ENCODE results near the gene AP2A1. TPM values are rescaled to one million over a fixed set of nuclear protein-coding genes. Genes with fewer than 3 reads are reported as not detected.

Gene AP2A1
- polyA plus RNA-seq, 1 experiment: 59.1 TPM

DNA sequence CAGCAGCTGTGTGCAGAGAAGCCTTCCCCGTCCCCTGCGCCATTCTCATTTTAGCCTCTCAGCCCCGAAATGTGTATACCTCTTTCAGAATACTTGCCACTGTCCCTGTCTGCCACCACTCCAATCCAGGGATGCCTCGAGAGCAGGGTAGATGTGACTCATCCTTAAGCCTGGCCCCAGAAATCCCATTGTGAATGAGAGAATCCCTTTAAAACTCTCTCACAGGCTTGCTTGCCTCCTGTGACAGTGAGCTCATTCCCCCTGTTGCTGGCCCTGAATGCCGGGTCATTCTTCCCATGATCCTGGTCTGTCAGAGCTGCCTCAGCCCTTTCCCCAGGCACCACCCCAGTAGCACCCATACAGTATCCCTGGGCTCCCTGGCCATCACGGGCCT is 9.6 kb downstream of the AP2A1 start:
- ChIA-PET CTCF (no interaction called here), POLR2A (no interaction called here)
- Histone ChIP-seq H3K27ac (ENCODE audit: low read depth, low read length) (no peak overlapping the region), H3K9me3 (ENCODE audit: control insufficient read depth, insufficient read depth, low read length) (no peaks in the 10 kb centered on the region), H3K4me3 (ENCODE audit: low read depth, low read length) (no peak overlapping the region), H3K27me3 (ENCODE audit: control insufficient read depth, insufficient read depth, low read length) (no peaks in the 10 kb centered on the region)
- DNase-seq (ENCODE audit: low read depth, low spot score): no peak
- TF ChIP-seq, protein P1, sequence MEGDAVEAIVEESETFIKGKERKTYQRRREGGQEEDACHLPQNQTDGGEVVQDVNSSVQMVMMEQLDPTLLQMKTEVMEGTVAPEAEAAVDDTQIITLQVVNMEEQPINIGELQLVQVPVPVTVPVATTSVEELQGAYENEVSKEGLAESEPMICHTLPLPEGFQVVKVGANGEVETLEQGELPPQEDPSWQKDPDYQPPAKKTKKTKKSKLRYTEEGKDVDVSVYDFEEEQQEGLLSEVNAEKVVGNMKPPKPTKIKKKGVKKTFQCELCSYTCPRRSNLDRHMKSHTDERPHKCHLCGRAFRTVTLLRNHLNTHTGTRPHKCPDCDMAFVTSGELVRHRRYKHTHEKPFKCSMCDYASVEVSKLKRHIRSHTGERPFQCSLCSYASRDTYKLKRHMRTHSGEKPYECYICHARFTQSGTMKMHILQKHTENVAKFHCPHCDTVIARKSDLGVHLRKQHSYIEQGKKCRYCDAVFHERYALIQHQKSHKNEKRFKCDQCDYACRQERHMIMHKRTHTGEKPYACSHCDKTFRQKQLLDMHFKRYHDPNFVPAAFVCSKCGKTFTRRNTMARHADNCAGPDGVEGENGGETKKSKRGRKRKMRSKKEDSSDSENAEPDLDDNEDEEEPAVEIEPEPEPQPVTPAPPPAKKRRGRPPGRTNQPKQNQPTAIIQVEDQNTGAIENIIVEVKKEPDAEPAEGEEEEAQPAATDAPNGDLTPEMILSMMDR (IDR thresholded peaks at IDR 0.05; ENCODE audit: low read depth, low read length): no peak

DNA sequence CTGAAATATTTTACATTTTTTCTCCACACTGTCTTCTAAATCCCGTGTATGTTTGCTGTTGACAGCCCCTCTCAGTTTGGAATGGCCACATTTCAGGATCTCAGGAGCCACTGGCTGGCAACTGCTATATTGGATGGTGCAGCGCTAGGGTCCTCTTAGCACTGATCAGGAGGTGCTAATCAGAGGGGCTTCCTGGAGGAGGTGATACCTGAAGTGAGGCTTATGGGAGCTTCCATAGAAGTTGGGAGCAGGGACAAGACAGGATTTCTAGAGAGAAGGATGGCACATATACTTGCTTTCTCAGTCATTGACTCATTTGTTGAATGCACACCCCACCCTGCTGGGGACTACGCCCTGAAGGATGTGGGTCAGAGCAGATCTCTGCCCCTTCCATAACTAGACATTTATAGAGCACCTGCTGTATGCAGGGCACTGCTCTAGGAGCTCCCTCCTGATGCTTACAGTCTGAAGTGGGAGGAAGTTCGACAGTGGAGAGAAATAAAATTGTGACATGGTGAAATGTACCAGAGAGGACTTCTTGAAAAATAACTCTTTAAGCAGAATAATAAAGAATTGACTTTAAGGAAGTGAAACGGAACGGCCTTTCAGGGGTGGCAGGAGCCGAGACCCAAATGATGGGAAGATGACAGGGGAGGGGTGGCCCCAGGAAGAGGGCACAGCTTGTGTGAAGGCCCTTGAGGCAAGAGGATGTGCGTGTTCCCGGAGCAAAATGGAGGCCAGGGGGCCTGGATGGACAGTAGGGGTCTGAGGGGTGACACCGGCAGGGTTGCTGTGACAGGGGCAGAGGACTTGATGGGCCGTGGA is 13.1 kb downstream of the AP2A1 start:
- DNase-seq (ENCODE audit: low read depth, low spot score): no peak
- H3K27ac ChIP-seq (ENCODE audit: low read depth, low read length): no peak overlapping the region
- ChIA-PET POLR2A (no interaction called here), CTCF (no interaction called here)
- no peak overlapping the region for H3K4me3 ChIP-seq (ENCODE audit: low read depth, low read length)
- TF ChIP-seq, protein P1 (IDR thresholded peaks at IDR 0.05; ENCODE audit: low read depth, low read length): no peak
- H3K9me3 ChIP-seq (ENCODE audit: control insufficient read depth, insufficient read depth, low read length): peaks cover 3% of the 10 kb centered on the region; the same call in 1 of the 2 replicates
- H3K27me3 ChIP-seq (ENCODE audit: control insufficient read depth, insufficient read depth, low read length): no peaks in the 10 kb centered on the region

DNA sequence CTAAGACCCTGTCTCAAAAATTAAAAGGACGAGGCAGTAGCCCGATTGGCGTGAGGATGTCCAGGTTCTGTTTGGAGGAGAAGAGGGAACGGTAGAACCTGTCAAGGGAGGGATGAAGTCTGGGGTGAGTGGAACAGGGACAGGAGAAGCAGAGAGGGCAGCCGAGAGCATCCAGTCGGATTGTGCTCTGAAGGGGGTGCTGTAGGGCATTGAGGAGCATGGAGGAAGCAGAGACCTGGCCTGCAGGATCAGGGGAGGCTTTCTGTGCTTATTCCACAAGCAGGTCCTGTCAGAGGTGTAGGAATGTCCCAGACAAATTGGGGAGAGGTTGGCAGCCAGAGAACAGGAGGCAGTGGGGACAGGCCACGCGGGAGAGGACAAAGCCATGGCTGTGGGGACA is 14.1 kb downstream of the AP2A1 start:
- DNase-seq (ENCODE audit: low read depth, low spot score): no peak
- Histone ChIP-seq H3K9me3 (ENCODE audit: control insufficient read depth, insufficient read depth, low read length) (peaks cover 3% of the 10 kb centered on the region; the same call in 1 of the 2 replicates), H3K4me3 (ENCODE audit: low read depth, low read length) (no peak overlapping the region), H3K27me3 (ENCODE audit: control insufficient read depth, insufficient read depth, low read length) (no peaks in the 10 kb centered on the region), H3K27ac (ENCODE audit: low read depth, low read length) (no peak overlapping the region)
- ChIA-PET CTCF (no interaction called here), POLR2A (no interaction called here)
- TF ChIP-seq, protein P1 (IDR thresholded peaks at IDR 0.05; ENCODE audit: low read depth, low read length): no peak

DNA sequence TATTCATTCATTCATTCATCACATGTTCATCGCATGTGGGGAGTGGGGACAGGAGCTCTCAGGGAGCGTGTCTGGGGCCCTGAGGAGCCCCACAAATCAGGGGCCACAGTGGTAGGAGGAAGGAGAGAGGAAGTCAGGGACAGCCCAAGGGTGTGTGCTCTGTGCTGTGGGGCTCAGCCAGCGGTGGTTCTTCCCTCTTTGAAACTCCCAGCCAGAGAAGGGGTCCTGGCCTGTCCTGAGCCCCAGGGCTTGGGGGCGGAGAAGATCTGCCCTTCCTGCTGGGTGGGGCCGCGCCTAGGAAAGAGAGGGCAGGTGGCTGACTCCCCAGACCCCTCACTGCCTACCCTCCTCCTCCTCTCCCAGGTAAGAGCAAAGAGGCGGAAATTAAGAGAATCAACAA is 14.6 kb downstream of the AP2A1 start:
- ChIA-PET POLR2A (no interaction called here), CTCF (no interaction called here)
- no peak for DNase-seq (ENCODE audit: low read depth, low spot score)
- Histone ChIP-seq H3K4me3 (ENCODE audit: low read depth, low read length) (no peak overlapping the region), H3K27ac (ENCODE audit: low read depth, low read length) (no peak overlapping the region), H3K27me3 (ENCODE audit: control insufficient read depth, insufficient read depth, low read length) (no peaks in the 10 kb centered on the region), H3K9me3 (ENCODE audit: control insufficient read depth, insufficient read depth, low read length) (peaks cover 3% of the 10 kb centered on the region; the same call in 1 of the 2 replicates)
- TF ChIP-seq, protein P1 (IDR thresholded peaks at IDR 0.05; ENCODE audit: low read depth, low read length): no peak

DNA sequence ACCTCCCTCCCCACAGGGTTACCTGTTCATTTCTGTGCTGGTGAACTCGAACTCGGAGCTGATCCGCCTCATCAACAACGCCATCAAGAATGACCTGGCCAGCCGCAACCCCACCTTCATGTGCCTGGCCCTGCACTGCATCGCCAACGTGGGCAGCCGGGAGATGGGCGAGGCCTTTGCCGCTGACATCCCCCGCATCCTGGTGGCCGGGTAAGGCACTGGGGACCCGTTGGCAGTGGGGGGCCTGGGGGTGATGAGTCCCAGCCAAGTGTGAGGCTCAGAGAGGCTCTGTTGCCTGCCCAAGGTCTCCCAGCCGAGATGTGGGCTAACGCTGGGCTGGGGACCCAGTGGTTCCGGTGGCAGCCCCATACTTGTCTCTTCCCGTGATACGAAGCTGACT is 15.7 kb downstream of the AP2A1 start:
- no peak for DNase-seq (ENCODE audit: low read depth, low spot score)
- TF ChIP-seq, protein P1 (IDR thresholded peaks at IDR 0.05; ENCODE audit: low read depth, low read length): no peak
- H3K27me3 ChIP-seq (ENCODE audit: control insufficient read depth, insufficient read depth, low read length): no peaks in the 10 kb centered on the region
- H3K9me3 ChIP-seq (ENCODE audit: control insufficient read depth, insufficient read depth, low read length): peaks cover 3% of the 10 kb centered on the region; the same call in 1 of the 2 replicates
- no peak overlapping the region for H3K27ac ChIP-seq (ENCODE audit: low read depth, low read length)
- no peak overlapping the region for H3K4me3 ChIP-seq (ENCODE audit: low read depth, low read length)
- ChIA-PET POLR2A (no interaction called here), CTCF (no interaction called here)
